NK-92 (cell line): ENCODE measurements around the gene DNAJC25.
"Not testable (repeated sequence)": the region's sequence is repeated elsewhere in the genome, so short reads cannot be mapped to it uniquely, and the experiment has no call there.

Source experiments
- DNase-seq: peaks from one replicate; lab custom pipeline; 2025; ENCODE audit not compliant: unreplicated experiment; lab: John Stamatoyannopoulos, UW

DNAJC25 gene

DNA sequence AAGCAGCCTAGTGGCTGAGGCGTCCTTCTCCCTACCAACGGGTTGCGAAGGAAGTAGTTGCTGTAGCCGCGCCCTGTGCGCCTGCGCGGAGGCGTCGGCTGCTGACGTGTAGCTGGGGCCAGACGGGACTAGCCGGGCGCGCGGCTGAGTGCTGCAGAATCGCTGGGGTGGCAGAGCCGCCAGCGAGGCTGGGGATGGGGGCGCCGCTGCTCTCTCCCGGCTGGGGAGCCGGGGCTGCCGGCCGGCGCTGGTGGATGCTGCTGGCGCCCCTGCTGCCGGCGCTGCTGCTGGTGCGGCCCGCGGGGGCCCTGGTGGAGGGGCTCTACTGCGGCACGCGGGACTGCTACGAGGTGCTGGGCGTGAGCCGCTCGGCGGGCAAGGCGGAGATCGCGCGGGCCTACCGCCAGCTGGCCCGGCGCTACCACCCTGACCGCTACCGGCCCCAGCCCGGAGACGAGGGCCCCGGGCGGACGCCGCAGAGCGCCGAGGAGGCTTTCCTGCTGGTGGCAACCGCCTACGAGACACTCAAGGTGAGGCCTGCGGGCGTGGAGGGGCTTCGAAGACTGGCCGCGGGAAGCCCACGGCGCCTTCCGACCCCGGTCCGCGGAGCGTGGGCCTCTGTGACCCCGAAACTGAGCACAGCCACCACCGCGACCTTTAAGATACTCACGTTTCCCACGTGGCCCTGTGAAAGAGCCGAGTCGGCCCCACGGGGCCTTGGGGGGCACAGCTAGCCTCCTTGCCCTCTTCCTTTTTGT, at the start of gene DNAJC25:
Gene DNAJC25 (plus strand): TSS at position 121 of the 758 bp plus-strand sequence. CDS start 74 bp downstream, at position 195.
- DNase-seq = peak; percentile 89

DNA sequence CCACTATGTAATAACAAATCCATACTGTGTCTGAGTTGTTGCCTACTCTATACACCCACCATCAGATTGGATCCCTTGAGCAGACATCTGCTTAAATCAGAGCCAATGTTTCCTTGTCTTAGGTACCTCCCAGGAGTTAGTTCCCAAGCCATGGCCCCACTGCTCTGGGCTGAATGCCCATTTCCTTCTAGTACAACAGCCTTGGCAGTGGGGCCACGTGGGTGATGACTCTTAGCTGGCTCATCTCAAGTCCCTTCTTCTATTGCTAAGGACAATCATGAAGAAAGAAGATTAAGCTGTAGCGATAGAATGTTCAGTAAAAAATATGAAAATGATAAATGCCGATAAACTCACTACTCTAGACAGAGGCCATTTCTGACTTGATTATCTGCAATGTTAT, 48.2 kb upstream of the DNAJC25 start:
- no peak for DNase-seq

DNA sequence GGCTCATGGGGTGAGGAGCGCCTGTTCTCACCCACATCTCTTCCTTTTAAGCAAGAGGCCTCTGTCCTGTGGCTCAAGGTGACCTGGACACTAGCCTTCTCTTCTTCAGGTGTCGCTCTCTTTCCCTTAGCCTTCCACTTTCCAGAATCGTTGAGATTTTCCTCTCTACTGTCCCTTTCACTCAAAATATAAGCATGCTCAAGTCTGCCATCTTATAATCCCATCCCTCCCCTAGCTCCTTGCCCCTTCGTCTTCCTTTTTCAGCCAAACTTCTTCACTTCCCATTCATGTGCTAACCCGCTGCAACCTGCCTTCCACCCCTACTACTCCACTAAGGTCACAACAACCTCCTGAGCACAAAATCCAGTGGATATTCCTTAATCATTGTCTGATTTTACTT, 44.8 kb upstream of the DNAJC25 start:
- no peak for DNase-seq

DNA sequence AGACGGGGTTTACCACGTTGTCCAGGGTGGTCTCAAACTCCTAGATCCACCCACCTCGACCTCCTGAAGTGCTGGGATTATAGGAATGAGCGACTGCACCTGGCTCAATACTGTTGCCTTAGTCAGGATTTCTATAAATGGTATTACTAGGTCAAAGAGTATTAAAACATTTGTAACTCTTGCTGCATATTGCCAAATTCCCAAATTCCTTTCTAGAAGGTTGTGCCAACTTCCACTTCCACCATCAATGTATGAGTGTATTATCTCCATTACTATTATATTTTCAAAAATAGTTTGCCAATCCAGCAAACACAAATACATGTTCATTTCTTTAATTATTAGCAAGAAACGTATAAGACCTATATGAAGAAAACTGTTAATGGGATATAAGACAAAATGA, 42.3 kb upstream of the DNAJC25 start:
- no peak for DNase-seq

DNA sequence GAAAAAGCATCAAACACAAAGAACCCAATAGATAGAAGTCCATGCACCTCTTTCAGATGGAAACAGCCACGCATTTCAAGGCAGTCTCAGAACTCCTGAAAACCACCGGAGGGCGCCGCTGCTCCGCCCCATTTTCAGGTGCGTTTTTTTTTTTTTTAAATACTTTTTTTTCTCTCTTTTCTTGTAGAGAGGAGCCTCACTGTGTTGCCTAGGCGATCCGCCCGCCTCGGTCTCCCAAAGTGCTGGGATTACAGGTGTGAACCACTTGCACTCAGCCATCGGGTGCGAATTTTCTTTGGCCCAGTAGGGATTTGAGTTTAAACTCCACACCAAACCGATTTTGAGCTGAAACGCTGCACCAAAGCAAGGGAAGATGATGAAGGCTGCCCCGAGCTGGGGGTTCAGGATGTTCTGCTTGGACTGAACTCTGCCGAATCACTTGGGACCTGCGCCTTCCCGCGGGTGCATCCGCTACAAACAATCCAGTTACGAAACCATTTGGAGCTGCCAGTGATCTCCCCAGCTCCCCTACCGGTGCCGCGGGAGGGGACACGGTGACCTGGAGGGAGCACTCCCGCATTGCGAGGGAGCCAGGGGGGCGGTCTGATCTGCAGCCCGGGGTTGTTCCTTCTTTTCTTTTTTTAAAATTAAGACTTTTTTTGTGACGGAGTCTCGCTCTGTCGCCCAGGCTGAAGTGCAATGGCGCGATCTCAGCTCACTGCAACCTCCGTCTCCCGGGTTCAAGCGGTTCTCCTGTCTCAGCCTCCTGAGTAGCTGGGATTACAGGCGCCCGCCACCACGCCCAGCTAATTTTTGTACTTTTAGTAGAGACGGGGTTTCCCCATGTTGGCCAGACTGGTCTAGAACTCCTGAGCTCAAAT, 33.0 kb upstream of the DNAJC25 start:
- DNase-seq = no peak

DNA sequence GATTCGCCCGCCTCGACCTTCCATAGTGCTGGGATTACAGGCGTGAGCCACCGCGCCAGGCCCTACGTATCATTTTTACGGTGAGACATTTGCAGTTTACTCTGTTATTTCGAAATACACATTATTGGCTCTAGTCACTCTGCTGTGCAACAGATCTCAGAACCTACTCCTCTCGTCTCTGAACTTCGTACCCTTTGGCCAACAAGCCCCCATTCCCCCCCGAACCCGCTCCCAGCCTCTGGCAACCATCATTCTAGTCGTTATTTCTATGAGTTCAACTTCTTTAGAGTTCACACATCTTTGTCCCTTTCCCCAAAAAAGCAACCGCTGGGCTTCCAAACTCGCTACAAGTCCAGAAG, 32.4 kb upstream of the DNAJC25 start:
- no peak for DNase-seq

DNA sequence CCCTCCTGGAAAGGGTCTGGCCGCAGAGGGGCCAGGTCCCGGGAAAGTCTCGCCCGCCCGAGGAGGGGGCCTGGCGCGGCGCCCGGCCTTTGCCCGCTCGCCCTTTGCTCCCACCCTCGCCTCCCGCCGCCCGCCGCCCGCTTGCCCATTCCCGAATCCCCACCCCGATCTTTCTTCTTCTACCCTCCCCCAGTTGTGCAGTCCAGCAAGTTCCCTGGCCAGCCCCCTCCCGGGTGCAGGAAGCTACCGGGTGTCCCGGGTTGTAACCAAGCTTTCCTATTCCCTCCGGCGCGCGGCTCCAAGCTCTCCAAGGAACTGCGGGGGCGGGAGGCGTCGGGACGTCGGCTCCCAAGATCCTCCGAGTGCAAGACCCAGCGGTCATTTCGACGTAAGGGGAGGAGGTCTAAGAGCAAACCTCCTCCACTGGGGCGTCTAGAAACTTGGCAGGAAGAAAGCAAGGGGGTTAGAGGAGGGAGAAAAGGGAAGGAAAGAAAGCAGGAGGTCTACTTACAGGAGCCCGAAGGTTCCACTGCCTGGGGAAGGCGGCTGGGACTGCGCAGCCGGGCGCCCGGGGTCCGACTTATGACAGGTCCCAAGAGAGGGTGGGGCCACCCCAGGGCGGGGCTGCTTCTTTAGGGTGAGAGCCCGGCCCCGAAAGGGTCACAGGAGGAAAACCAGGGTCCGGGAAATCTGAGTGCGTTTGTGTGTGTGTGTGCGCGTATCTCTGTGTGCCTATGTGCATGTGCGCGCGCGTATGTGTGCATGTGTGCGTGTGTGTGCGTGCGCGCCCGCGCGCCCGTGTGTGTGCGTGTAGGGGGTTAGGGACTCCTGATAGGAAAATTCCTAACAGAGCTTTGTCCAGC, 31.8 kb upstream of the DNAJC25 start, which contains the start of gene PTGR1:
Gene PTGR1 (minus strand): TSS at position 556 of the 863 bp plus-strand sequence. CDS start 2,225 bp downstream, outside the sequence.
- no peak for DNase-seq

DNA sequence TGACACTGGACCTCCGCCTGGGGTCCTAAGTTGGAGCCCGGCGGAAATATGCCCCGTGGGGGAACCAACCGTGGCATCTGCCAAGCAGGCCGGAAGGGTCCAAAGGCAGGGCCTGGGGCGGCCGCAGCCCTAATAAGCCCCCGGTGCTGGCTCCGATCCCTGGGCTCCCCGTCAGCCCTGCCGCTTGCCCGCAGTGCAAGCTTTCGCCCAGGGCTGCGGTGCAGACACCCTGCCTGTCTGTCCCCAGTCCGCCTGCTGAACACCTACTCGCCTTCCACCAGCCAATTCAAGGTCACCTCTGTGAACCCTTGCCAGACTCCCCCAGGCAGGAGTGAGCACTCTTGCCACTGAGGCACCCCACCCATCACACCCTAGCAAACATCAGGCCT, 31.2 kb upstream of the DNAJC25 start:
- no peak for DNase-seq

DNA sequence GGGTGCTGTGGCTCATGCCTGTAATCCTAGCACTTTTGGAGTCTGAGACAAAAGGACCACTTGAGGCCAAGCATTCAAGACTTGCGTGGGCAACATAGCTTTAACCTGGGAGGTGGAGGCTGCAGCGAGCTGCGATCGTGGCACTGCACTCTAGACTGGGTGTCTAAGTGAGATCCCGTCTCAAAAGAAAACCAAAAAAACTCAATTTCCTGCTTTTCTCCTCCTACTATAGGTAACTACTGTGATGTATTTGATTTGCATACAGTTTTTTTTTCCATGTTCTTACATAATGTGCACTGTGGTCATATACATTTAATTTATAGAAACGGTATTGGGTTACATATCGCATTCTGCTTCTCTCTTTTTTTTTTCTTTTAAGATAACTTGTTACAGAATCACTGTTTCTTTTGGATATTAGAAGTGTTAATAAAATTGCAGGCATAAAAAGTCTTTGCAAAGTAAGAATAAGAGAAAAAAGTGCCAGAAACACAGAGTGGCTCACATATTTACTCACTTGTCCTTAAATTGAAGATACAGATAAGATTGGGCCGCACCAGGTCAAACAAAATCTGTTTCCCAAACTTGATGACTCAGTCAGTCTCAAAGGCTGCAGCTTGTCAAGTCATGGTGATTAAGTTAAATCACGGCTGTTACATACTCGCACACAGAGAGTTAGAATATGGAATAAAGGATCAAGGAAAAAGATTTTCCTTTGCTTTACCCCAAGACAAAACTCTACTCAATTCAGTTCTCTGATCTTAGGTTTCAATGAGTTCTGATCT, 29.7 kb upstream of the DNAJC25 start:
- no peak for DNase-seq

DNA sequence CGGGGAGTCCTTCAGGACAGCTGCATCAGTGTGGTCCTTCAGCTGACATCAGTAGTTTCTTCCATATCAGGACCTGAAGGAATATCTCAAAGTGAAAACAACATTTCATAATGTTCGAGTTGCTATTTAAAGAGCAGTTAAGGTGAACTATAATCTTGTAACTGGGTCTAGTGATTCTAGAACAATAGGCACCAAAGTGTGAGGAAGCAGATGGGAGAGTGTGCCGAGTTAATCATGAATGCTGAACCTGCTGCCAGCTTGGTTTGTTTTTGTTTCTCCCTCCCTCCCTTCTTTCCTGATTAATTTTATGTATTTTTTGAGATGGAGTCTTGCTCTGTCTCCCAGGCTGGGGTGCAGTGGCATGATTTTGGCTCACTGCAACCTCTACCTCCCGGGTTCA, 28.1 kb upstream of the DNAJC25 start:
- DNase-seq = no peak

DNA sequence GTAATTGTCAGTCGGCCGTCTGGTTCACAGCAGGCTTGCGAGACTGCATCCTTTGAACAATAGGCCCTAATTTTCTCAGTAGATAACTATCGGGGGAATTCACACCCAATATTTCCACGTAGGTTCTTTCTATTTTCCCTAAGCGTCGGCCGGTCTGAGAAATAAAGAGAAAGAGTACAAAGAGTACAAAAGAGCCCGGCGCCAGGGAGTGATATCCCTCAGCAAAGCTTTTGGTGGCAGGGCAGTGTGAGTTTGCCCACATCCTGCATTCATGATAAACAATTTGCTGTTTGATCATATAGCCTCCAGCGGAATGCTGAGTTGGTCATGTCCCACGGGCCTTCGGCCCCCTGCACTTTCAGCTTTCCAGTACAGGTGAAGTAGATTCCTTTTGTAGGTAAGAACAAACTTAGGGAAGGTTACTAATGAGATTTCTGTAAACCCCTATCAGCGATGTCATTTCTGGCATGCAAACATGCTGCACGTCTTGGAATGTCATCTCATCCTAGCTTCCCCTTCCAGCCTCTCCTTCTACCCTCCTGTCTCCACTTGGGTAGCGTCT, 27.0 kb upstream of the DNAJC25 start:
- DNase-seq = no peak

DNA sequence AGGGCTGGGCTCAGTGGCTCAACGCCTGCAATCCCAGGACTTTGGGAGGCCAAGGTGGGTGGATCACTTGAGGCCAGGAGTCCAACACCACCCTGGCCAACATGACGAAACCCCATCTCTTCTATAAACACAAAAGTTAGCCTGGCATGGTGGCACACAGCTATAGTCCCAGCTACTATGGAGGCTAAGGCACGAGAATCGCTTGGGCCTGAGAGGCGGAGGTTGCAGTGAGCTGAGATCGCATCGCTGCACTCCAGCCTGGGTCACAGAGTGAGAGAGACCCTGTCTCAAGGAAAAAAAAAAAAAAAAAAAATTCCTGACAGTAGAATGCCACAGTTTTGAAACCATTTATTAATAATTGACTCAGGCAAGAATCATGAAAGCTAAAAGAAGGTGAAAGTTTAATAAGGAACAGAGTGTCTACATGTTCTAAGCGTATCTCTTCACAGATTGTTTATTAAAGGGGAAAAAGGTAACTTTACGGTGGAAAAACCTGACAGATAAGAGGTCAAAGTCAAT, 26.0 kb upstream of the DNAJC25 start:
- DNase-seq = no peak

DNA sequence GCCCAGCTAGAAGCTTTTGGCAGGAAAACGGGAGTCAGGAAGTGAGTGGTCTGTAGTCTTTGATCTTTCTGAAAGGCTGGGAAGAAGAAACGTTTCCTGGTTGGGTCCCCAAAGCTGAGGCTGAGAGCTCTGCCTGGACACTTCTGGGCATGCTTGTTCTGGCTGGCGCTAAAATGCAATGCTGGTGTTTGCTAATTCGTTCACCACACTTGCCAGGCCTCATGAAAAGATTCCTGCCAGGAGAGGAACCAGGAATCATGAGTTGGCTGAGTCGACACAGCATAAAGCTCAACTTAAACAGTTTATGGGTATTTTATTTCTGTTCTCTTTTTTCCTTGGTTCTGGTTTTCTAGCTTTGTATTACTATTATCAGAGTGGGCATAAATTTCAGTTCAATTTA, 21.0 kb upstream of the DNAJC25 start:
- DNase-seq = no peak

DNA sequence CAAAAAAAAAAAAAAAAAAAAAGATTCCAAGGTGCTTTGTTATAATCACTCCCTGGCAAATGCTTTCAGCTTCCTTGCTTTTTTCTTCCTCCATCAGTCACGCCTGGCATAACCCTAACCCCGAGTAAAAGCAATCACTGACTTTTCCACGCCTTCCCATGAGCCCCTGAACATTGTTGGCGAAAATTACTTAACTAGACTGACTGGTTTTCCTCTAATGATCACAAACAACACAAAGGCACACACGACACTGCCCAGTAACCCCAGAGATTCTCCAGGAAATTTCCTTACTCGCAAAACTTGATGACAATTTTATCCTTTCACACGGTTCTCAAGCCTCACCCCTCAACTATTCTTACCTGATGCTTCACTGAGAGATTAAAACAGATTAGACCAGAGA, 20.3 kb upstream of the DNAJC25 start:
- no peak for DNase-seq

DNA sequence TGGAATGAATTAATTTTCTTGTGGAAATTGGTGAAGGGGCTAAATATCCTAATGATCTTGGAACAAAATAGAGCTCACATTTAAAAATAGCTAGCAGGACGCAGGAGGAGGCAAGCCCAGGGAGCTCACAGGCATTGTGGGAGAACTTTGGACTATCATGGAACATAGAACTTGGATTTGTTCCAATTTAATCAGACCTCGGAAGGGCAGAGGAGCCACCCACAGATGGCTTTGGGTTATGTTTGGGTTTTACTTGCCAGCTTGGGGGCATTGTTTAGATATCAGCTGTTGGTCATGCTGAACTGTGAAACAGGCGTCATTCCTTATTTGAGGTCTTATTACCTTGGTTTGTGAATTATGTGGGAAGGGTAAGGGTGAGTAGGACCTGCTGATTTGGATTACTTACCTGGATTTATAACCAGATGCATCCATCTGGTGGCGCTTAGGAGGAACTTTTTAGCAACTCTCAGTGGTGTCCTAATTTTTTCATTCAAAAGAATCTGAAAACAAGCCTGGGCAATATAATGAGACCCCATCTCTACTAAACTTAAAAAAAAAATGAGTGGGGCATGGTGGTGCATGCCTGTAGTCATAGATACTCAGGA, 17.6 kb upstream of the DNAJC25 start:
- DNase-seq = no peak

DNA sequence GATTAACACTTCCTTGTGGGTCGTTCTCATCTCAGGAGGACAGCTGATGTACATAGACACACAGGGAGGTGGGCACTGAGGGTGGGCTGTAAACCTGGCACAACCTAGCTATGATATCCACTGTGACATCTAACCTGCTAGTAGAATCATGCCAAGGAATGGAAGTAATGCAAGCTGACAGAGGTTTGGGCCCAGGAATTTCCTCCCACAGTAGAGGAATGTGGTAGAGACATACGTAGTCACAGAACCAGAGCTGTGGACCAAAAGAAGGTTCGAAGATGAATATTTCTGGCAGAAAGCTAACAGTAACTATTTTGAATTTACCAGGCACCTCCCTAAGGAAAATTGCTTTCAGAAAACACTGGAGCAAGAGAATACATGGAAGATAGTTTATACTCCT, 15.2 kb upstream of the DNAJC25 start:
- no peak for DNase-seq

DNA sequence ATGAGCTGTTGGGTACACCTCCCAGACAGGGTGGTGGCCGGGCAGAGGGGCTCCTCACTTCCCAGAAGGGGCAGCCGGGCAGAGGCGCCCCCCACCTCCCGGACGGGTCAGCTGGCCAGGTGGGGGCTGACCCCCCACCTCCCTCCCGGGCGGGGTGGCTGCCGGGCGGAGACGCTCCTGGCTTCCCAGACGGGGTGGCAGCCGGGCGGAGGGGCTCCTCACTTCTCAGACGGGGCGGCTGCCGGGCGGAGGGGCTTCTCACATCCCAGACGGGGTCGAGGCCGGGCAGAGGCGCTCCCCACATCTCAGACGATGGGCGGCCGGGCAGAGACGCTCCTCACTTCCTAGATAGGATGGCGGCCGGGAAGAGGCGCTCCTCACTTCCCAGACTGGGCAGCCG, 13.8 kb upstream of the DNAJC25 start:
- DNase-seq = not testable (repeated sequence)

DNA sequence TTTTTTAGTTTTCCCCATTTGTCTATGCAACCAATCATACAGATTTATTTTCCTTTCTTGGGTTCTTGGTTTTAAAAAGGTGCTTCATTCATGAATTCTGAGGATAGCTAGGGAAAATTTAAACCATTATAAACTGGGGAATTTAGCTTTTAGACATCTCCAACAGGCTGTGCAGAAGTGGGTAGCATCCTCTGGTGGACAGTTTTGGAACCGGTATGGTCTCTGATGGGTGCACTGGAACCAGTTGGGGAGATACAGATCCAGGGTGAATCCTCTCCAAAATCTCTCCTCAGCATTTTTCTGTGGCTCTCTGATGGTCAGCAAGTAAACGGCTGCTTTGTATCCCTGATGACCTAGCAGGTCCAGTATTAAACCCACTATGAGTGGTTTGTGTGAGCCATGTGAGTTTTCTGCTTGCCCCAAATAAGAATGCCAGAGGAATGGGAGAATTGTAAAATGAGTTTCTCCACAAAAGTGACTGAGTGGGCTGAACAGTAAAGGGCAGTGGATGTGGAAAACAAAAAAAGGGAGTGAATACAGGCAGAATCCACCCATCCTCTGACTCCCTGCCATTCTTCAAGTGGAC, 9.1 kb upstream of the DNAJC25 start:
- no peak for DNase-seq

DNA sequence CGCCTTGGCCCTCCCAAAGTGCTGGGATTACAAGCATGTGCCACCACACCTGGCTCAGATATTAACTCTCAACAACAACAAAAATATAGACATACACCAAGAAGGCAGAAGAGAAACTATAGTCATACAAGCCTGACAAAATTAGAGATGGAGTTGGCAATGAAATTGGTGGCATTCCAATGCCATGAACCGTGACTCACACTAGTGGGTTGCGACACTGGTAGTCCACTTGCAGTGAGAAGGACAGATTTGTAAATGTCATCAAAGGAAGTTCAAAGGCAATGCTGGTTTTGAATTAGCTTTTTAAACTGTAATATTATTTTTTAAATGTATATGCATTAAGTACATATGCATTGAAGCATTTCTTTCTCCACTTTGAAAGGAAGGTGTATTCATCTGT, 8.5 kb upstream of the DNAJC25 start:
- DNase-seq = no peak
